ENCODE results near the gene CNTNAP4. TPM values are rescaled to one million over a fixed set of nuclear protein-coding genes. Genes with fewer than 3 reads are reported as not detected.

CNTNAP4 gene
- total RNA-seq, 1 donor from 2014 or later, result not detected

- no peak overlapping the region for H3K4me3 Mint-ChIP-seq (ENCODE audit: unreplicated experiment)
- no peak overlapping the region for H3K27ac Mint-ChIP-seq (ENCODE audit: unreplicated experiment)
- no peaks in the 10 kb centered on the region for H3K4me1 Mint-ChIP-seq (ENCODE audit: unreplicated experiment)
- TF ChIP-seq, protein P1, sequence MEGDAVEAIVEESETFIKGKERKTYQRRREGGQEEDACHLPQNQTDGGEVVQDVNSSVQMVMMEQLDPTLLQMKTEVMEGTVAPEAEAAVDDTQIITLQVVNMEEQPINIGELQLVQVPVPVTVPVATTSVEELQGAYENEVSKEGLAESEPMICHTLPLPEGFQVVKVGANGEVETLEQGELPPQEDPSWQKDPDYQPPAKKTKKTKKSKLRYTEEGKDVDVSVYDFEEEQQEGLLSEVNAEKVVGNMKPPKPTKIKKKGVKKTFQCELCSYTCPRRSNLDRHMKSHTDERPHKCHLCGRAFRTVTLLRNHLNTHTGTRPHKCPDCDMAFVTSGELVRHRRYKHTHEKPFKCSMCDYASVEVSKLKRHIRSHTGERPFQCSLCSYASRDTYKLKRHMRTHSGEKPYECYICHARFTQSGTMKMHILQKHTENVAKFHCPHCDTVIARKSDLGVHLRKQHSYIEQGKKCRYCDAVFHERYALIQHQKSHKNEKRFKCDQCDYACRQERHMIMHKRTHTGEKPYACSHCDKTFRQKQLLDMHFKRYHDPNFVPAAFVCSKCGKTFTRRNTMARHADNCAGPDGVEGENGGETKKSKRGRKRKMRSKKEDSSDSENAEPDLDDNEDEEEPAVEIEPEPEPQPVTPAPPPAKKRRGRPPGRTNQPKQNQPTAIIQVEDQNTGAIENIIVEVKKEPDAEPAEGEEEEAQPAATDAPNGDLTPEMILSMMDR (IDR thresholded peaks at IDR 0.05), result no peak
- H3K9me3 Mint-ChIP-seq (ENCODE audit: unreplicated experiment), result no peaks in the 10 kb centered on the region
- H3K27me3 Mint-ChIP-seq (ENCODE audit: unreplicated experiment), result no peaks in the 10 kb centered on the region
- H3K36me3 Mint-ChIP-seq (ENCODE audit: unreplicated experiment), result no peaks in the 10 kb centered on the region
- DNase-seq (ENCODE audit: extremely low spot score, unreplicated experiment), result no peak
These were observed 178.1 kb downstream of the CNTNAP4 start for GRCh38 chr16:76455257-76455656.

DNA sequence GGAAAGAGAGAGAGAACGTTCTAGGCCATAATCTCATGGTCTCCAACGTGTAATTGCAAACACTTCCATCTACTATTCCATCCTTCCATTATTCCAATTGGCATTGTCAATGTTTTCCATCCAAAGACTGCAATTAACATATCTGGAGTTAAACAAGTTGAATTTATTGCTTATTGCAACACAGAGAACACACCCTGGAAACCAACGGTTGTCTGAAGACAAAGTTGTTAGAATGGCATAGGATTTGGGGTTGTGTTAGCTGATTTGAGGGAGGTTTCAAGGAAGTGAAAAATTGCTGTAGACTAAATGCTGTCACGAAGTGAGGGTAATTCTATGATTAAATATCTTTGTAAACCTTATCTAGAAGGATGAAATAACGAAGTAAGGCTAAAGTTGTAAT is 178.8 kb downstream of the CNTNAP4 start:
- TF ChIP-seq, protein P1 (IDR thresholded peaks at IDR 0.05), result no peak
- no peaks in the 10 kb centered on the region for H3K27me3 Mint-ChIP-seq (ENCODE audit: unreplicated experiment)
- H3K36me3 Mint-ChIP-seq (ENCODE audit: unreplicated experiment), result no peaks in the 10 kb centered on the region
- no peaks in the 10 kb centered on the region for H3K4me1 Mint-ChIP-seq (ENCODE audit: unreplicated experiment)
- H3K27ac Mint-ChIP-seq (ENCODE audit: unreplicated experiment), result no peak overlapping the region
- H3K9me3 Mint-ChIP-seq (ENCODE audit: unreplicated experiment), result no peaks in the 10 kb centered on the region
- H3K4me3 Mint-ChIP-seq (ENCODE audit: unreplicated experiment), result no peak overlapping the region
- no peak for DNase-seq (ENCODE audit: extremely low spot score, unreplicated experiment)

- Mint-ChIP-seq H3K9me3 (ENCODE audit: unreplicated experiment) (no peaks in the 10 kb centered on the region), H3K4me3 (ENCODE audit: unreplicated experiment) (no peak overlapping the region), H3K27me3 (ENCODE audit: unreplicated experiment) (no peaks in the 10 kb centered on the region), H3K36me3 (ENCODE audit: unreplicated experiment) (no peaks in the 10 kb centered on the region), H3K4me1 (ENCODE audit: unreplicated experiment) (no peaks in the 10 kb centered on the region), H3K27ac (ENCODE audit: unreplicated experiment) (no peak overlapping the region)
- DNase-seq (ENCODE audit: extremely low spot score, unreplicated experiment), result no peak
- TF ChIP-seq, protein P1 (IDR thresholded peaks at IDR 0.05), result no peak
These were observed 181.9 kb downstream of the CNTNAP4 start for GRCh38 chr16:76459111-76459510.

- no peaks in the 10 kb centered on the region for H3K36me3 Mint-ChIP-seq (ENCODE audit: unreplicated experiment)
- no peaks in the 10 kb centered on the region for H3K27me3 Mint-ChIP-seq (ENCODE audit: unreplicated experiment)
- H3K4me3 Mint-ChIP-seq (ENCODE audit: unreplicated experiment), result no peak overlapping the region
- no peaks in the 10 kb centered on the region for H3K9me3 Mint-ChIP-seq (ENCODE audit: unreplicated experiment)
- DNase-seq (ENCODE audit: extremely low spot score, unreplicated experiment), result no peak
- H3K27ac Mint-ChIP-seq (ENCODE audit: unreplicated experiment), result no peak overlapping the region
- TF ChIP-seq, protein P1 (IDR thresholded peaks at IDR 0.05), result no peak
- H3K4me1 Mint-ChIP-seq (ENCODE audit: unreplicated experiment), result no peaks in the 10 kb centered on the region
These were observed 184.6 kb downstream of the CNTNAP4 start for GRCh38 chr16:76461836-76462235.

DNA sequence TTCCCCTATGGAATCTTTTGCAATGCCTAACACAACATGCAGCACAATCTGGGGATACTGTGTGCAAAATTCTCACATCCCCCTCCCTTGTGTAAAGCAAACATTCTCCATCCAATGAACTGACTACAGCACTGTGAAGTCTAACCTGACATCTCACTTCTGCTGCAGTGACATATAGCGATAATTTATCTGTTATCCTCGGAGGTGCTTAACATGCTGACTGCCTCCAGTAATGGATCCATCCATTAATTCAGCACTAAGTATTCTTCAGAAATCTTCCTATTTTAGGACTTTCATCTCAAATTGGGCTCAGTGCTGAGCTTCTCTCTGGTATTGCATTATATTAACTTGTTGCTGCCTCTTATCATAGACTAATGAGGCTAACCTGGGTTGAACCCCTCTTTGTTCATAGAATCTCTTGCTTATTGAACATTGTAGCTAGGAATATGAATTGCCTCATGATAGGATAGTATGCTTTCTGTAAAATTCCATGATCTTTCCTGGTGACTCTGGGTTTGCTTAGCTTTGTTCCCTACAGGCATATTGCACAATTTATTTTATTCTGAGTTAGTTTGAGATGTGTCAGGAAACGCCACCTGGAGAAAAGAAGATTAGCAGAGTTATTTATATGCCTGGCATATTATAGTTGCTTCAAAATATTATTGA is 187.9 kb downstream of the CNTNAP4 start:
- TF ChIP-seq, protein P1 (IDR thresholded peaks at IDR 0.05), result no peak
- H3K27ac Mint-ChIP-seq (ENCODE audit: unreplicated experiment), result no peak overlapping the region
- H3K27me3 Mint-ChIP-seq (ENCODE audit: unreplicated experiment), result no peaks in the 10 kb centered on the region
- no peak for DNase-seq (ENCODE audit: extremely low spot score, unreplicated experiment)
- no peaks in the 10 kb centered on the region for H3K9me3 Mint-ChIP-seq (ENCODE audit: unreplicated experiment)
- no peak overlapping the region for H3K4me3 Mint-ChIP-seq (ENCODE audit: unreplicated experiment)
- no peaks in the 10 kb centered on the region for H3K4me1 Mint-ChIP-seq (ENCODE audit: unreplicated experiment)
- H3K36me3 Mint-ChIP-seq (ENCODE audit: unreplicated experiment), result no peaks in the 10 kb centered on the region
